A673 (cell line): ENCODE results near the gene PAX5.

Experiments
- CTCF ChIP-seq: fragments of 300-800, 200-600 bp; sonication (generic); conservative IDR thresholded peaks from 2 replicates; pipeline ENCODE4 v1.5.1; 2017; ENCODE audit warnings: low read depth, mild to moderate bottlenecking, antibody characterized with exemption, low read length, moderate library complexity, mixed read lengths
- EZH2 ChIP-seq: fragments of 200-600 bp; sonication (generic); IDR thresholded peaks from 2 replicates; pipeline ENCODE4 v1.6.1; 2017; ENCODE audit warnings: borderline replicate concordance, low read depth, mild to moderate bottlenecking, mixed read lengths, antibody characterized with exemption, low read length; ENCODE audit not compliant: poor library complexity, severe bottlenecking

GRCh38 chr9:37025823-37026112 lies 8.3 kb downstream of the PAX5 start:
- TF ChIP-seq CTCF (no peak), EZH2 (no peak)
